ENCODE measurements around the gene PPM1A.

Gene PPM1A

GRCh38 chr14:60248697-60249318, at the start of gene PPM1A:
Gene PPM1A, plus strand, starts transcription at chr14:60249221. Its CDS starts 33,483 bp downstream, at chr14:60282704.
- DNase-seq: peak; percentile 90

- DNase-seq: no peak
These were observed 49.7 kb upstream of the PPM1A start for GRCh38 chr14:60199321-60199720.

- DNase-seq: no peak
These were observed 44.7 kb upstream of the PPM1A start for GRCh38 chr14:60204104-60204842.

GRCh38 chr14:60204843-60205774, 43.9 kb upstream of the PPM1A start:
- no peak for DNase-seq

GRCh38 chr14:60206249-60206670, 42.8 kb upstream of the PPM1A start:
- no peak for DNase-seq

GRCh38 chr14:60206837-60207533, 42.0 kb upstream of the PPM1A start:
- DNase-seq: no peak

- no peak for DNase-seq
These were observed 38.3 kb upstream of the PPM1A start for GRCh38 chr14:60210703-60211102.

- DNase-seq: no peak
These were observed 37.9 kb upstream of the PPM1A start for GRCh38 chr14:60211153-60211552.

GRCh38 chr14:60212503-60213371, 36.3 kb upstream of the PPM1A start:
- no peak for DNase-seq

GRCh38 chr14:60214003-60214402, 35.0 kb upstream of the PPM1A start:
- DNase-seq: no peak

- DNase-seq: no peak
These were observed 34.5 kb upstream of the PPM1A start for GRCh38 chr14:60214415-60215126.

GRCh38 chr14:60215127-60215444, 33.9 kb upstream of the PPM1A start:
- no peak for DNase-seq

- no peak for DNase-seq
These were observed 33.3 kb upstream of the PPM1A start for GRCh38 chr14:60215520-60216420.

- no peak for DNase-seq
These were observed 31.3 kb upstream of the PPM1A start for GRCh38 chr14:60217713-60218112.

GRCh38 chr14:60220084-60220483, 28.9 kb upstream of the PPM1A start:
- no peak for DNase-seq

- no peak for DNase-seq
These were observed 28.1 kb upstream of the PPM1A start for GRCh38 chr14:60220917-60221316.

GRCh38 chr14:60221457-60221856, 27.6 kb upstream of the PPM1A start:
- no peak for DNase-seq

GRCh38 chr14:60222820-60223219, 26.2 kb upstream of the PPM1A start:
- peak; percentile 2 for DNase-seq

GRCh38 chr14:60225265-60225664, 23.8 kb upstream of the PPM1A start:
- no peak for DNase-seq

- DNase-seq: no peak
These were observed 22.7 kb upstream of the PPM1A start for GRCh38 chr14:60226298-60226697.
